ENCODE measurements around the gene LCE1D. TPM values are rescaled to one million over a fixed set of nuclear protein-coding genes. Genes with fewer than 3 reads are reported as not detected.

LCE1D gene
- total RNA-seq, 1 experiment from 2014 or later: not detected

DNA sequence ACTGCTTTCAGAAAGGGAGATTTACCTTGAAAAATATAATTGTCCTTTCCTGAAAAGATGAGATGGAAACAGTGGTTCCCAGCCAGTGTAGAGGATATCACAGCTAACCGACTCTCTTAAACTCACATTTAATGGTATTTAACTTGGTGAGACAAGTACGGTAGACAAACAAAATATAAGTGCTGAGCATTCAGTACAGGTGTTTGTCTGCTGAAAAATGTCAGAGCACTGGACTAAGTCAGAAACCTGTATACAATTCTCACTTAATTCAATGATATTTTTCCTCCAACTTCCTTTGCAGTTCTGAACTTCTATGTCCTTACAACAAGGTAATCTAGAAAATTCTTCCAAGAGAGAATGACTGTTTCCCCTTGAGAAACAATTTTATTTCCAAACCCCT lies 15.2 kb downstream of the LCE1D start, which contains the start of gene LCE1B:
TSS of gene LCE1B (plus strand) at position 301 of the 400 bp plus-strand sequence. CDS start 476 bp downstream, outside the sequence.
- DNase-seq (ENCODE audit: low spot score): no peak

GRCh38 chr1:152817309-152817708 lies 20.8 kb downstream of the LCE1D start:
- DNase-seq (ENCODE audit: low spot score): no peak

- no peak for DNase-seq (ENCODE audit: low spot score)
Observed at GRCh38 chr1:152823294-152823693, 26.8 kb downstream of the LCE1D start.

GRCh38 chr1:152824964-152825363 lies 28.4 kb downstream of the LCE1D start:
- DNase-seq (ENCODE audit: low spot score): no peak

- no peak for DNase-seq (ENCODE audit: low spot score)
Observed at GRCh38 chr1:152827173-152827572, 30.7 kb downstream of the LCE1D start, which contains the start of gene LCE1A. Gene LCE1A (plus strand): TSS chr1:152827473. CDS start chr1:152827473, 0 bp downstream.

DNA sequence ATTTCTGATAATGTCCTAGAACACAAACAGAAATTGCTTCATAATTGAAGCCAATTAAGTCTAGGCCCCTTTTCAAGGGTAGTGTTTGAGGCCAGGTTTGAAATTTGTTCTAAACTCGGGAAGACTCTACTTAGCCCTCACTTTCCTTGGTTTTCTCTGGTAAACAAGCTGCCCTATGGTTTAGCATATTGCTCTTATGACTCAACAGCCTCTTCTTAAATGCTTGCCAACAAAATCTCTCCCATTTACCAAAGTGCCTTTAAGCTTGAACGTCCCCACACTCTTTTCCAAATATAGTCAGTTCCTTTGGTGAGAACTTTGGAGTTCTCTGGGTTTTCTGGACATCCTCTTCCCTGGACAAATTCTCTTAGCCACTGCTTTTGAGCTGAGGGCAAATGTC lies 40.3 kb downstream of the LCE1D start:
- DNase-seq (ENCODE audit: low spot score): no peak

GRCh38 chr1:152842556-152842955 lies 46.0 kb downstream of the LCE1D start, which contains the start of gene LCE6A:
Gene LCE6A (plus strand): TSS chr1:152842856. CDS start chr1:152843521, 665 bp downstream.
- DNase-seq (ENCODE audit: low spot score): no peak

Other genes with a start within 250 kb of the LCE1D start
- not detected in 2 replicates for gene LCE3E, start 229.9 kb upstream of the LCE1D start, total RNA-seq (2014; rRNA removed; shearing (Covaris generic))
- gene LCE3D, start 216.2 kb upstream of the LCE1D start, total RNA-seq (2014; rRNA removed; shearing (Covaris generic)): not detected in 2 replicates
- not detected in 2 replicates for gene LCE3C, start 196.5 kb upstream of the LCE1D start, total RNA-seq (2014; rRNA removed; shearing (Covaris generic))
- not detected in 2 replicates for gene LCE3B, start 182.9 kb upstream of the LCE1D start, total RNA-seq (2014; rRNA removed; shearing (Covaris generic))
- not detected in 2 replicates for gene LCE3A, start 173.6 kb upstream of the LCE1D start, total RNA-seq (2014; rRNA removed; shearing (Covaris generic))
- gene LCE2D, start 133.3 kb upstream of the LCE1D start, total RNA-seq (2014; rRNA removed; shearing (Covaris generic)): not detected in 2 replicates
- not detected in 2 replicates for gene LCE2C, start 121.4 kb upstream of the LCE1D start, total RNA-seq (2014; rRNA removed; shearing (Covaris generic))
- not detected in 2 replicates for gene LCE2B, start 110.6 kb upstream of the LCE1D start, total RNA-seq (2014; rRNA removed; shearing (Covaris generic))
- gene LCE2A, start 98.4 kb upstream of the LCE1D start, total RNA-seq (2014; rRNA removed; shearing (Covaris generic)): not detected in 2 replicates
- not detected in 2 replicates for gene LCE4A, start 88.6 kb upstream of the LCE1D start, total RNA-seq (2014; rRNA removed; shearing (Covaris generic))
- gene KPRP, start 38.7 kb upstream of the LCE1D start, total RNA-seq (2014; rRNA removed; shearing (Covaris generic)): not detected in 2 replicates
- gene LCE1F, start 21.6 kb upstream of the LCE1D start, total RNA-seq (2014; rRNA removed; shearing (Covaris generic)): not detected in 2 replicates
- 3.0 and 5.2 TPM in 2 replicates for gene LCE1E, start 10.5 kb upstream of the LCE1D start, total RNA-seq (2014; rRNA removed; shearing (Covaris generic))
- not detected in 2 replicates for gene LCE1C, start 9.9 kb downstream of the LCE1D start, total RNA-seq (2014; rRNA removed; shearing (Covaris generic))
- gene LCE1B, start 15.2 kb downstream of the LCE1D start, total RNA-seq (2014; rRNA removed; shearing (Covaris generic)): not detected in 2 replicates
- gene LCE1A, start 30.8 kb downstream of the LCE1D start, total RNA-seq (2014; rRNA removed; shearing (Covaris generic)): not detected in 2 replicates
- gene LCE6A, start 46.1 kb downstream of the LCE1D start, total RNA-seq (2014; rRNA removed; shearing (Covaris generic)): not detected in 2 replicates
- not detected in 2 replicates for gene LCE7A, start 63.3 kb downstream of the LCE1D start, total RNA-seq (2014; rRNA removed; shearing (Covaris generic))
- not detected in 2 replicates for gene SMCP, start 81.6 kb downstream of the LCE1D start, total RNA-seq (2014; rRNA removed; shearing (Covaris generic))
- gene IVL, start 111.8 kb downstream of the LCE1D start, total RNA-seq (2014; rRNA removed; shearing (Covaris generic)): 2.0 and 2.2 TPM in 2 replicates
- gene SPRR5, start 150.5 kb downstream of the LCE1D start, total RNA-seq (2014; rRNA removed; shearing (Covaris generic)): not detected in 2 replicates
- gene SPRR4, start 173.9 kb downstream of the LCE1D start, total RNA-seq (2014; rRNA removed; shearing (Covaris generic)): not detected in 2 replicates
- gene SPRR1A, start 187.4 kb downstream of the LCE1D start, total RNA-seq (2014; rRNA removed; shearing (Covaris generic)): not detected in 2 replicates
- 0.10 and 0.20 TPM in 2 replicates for gene SPRR3, start 205.0 kb downstream of the LCE1D start, total RNA-seq (2014; rRNA removed; shearing (Covaris generic))
- gene SPRR1B, start 234.5 kb downstream of the LCE1D start, total RNA-seq (2014; rRNA removed; shearing (Covaris generic)): 0.57 and 1.9 TPM in 2 replicates
- not detected in 2 replicates for gene SPRR2D, start 244.4 kb downstream of the LCE1D start, total RNA-seq (2014; rRNA removed; shearing (Covaris generic))